Parathyroid adenoma (tissue), 2 donors: ENCODE measurements around the gene CNN2.

Source experiments
- H2AFZ ChIP-seq: fragments of 300-600 bp; sonication (generic); one replicate; pipeline ENCODE4 v1.7.0; 2017; ENCODE audit warnings: antibody characterized with exemption, mild to moderate bottlenecking
- H3K27ac ChIP-seq: fragments of 300-600 bp; sonication (generic); one replicate; pipeline ENCODE4 v1.7.0; 2017
- H3K27me3 ChIP-seq: fragments of 300-600 bp; sonication (generic); one replicate; pipeline ENCODE4 v1.7.0; 2017; ENCODE audit warnings: low read length; ENCODE audit not compliant: control insufficient read depth, insufficient read depth
- H3K36me3 ChIP-seq: fragments of 300-600 bp; sonication (generic); one replicate; pipeline ENCODE4 v1.7.0; 2017; ENCODE audit warnings: low read length; ENCODE audit not compliant: control insufficient read depth, insufficient read depth
- H3K4me1 ChIP-seq: fragments of 300-600 bp; sonication (generic); one replicate; pipeline ENCODE4 v1.7.0; 2017; ENCODE audit warnings: control low read depth
- H3K4me2 ChIP-seq: fragments of 300-600 bp; sonication (generic); one replicate; pipeline ENCODE4 v1.7.0; 2017; ENCODE audit warnings: low read length
- H3K4me3 ChIP-seq: fragments of 300-600 bp; sonication (generic); one replicate; pipeline ENCODE4 v1.7.0; 2017; ENCODE audit warnings: low read depth, low read length
- H3K79me2 ChIP-seq: fragments of 300-600 bp; sonication (generic); one replicate; pipeline ENCODE4 v1.7.0; 2017; ENCODE audit warnings: control low read depth
- H3K9ac ChIP-seq: fragments of 300-600 bp; sonication (generic); one replicate; pipeline ENCODE4 v1.7.0; 2017; ENCODE audit warnings: mild to moderate bottlenecking
- H3K9me3 ChIP-seq: fragments of 300-600 bp; sonication (generic); one replicate; pipeline ENCODE4 v1.7.0; 2017; ENCODE audit warnings: low read length; ENCODE audit not compliant: control insufficient read depth
- CTCF ChIP-seq: fragments of 300-600 bp; sonication (generic); IDR thresholded peaks from one replicate; pipeline ENCODE4 v1.7.0; 2017; ENCODE audit warnings: antibody characterized with exemption, mild to moderate bottlenecking
- donor health status: primary hyperparathyroidism.

Gene CNN2

GRCh38 chr19:1041835-1042685, 15.7 kb downstream of the CNN2 start:
- Histone ChIP-seq H3K4me2 (no peak overlapping the region), H3K9me3 (no peaks in the 10 kb centered on the region), H3K36me3 (no peaks in the 10 kb centered on the region), H3K27me3 (no peaks in the 10 kb centered on the region), H3K27ac (no peak overlapping the region), H3K4me3 (no peak overlapping the region), H3K9ac (no peak overlapping the region), H3K79me2 (no peaks in the 10 kb centered on the region), H2AFZ (no peak overlapping the region), H3K4me1 (peaks cover 5% of the 10 kb centered on the region)
- TF ChIP-seq CTCF = no peak

GRCh38 chr19:1042689-1043511, 16.5 kb downstream of the CNN2 start:
- no peak overlapping the region for H3K4me2 ChIP-seq
- TF ChIP-seq CTCF = no peak
- no peaks in the 10 kb centered on the region for H3K79me2 ChIP-seq
- no peak overlapping the region for H2AFZ ChIP-seq
- H3K4me1 ChIP-seq = peaks cover 5% of the 10 kb centered on the region
- H3K27me3 ChIP-seq = no peaks in the 10 kb centered on the region
- no peak overlapping the region for H3K27ac ChIP-seq
- no peak overlapping the region for H3K4me3 ChIP-seq
- H3K36me3 ChIP-seq = no peaks in the 10 kb centered on the region
- no peaks in the 10 kb centered on the region for H3K9me3 ChIP-seq
- no peak overlapping the region for H3K9ac ChIP-seq

- Histone ChIP-seq H3K27me3 (no peaks in the 10 kb centered on the region), H3K9ac (no peak overlapping the region), H3K27ac (no peak overlapping the region), H3K79me2 (no peaks in the 10 kb centered on the region), H3K36me3 (no peaks in the 10 kb centered on the region), H2AFZ (no peak overlapping the region), H3K4me2 (no peak overlapping the region), H3K9me3 (no peaks in the 10 kb centered on the region), H3K4me1 (peaks cover 5% of the 10 kb centered on the region), H3K4me3 (no peak overlapping the region)
- TF ChIP-seq CTCF = no peak
Measured at GRCh38 chr19:1045247-1045603, 18.8 kb downstream of the CNN2 start.

GRCh38 chr19:1046117-1046626, 19.8 kb downstream of the CNN2 start:
- H3K36me3 ChIP-seq = no peaks in the 10 kb centered on the region
- no peaks in the 10 kb centered on the region for H3K79me2 ChIP-seq
- H3K9me3 ChIP-seq = no peaks in the 10 kb centered on the region
- no peak overlapping the region for H3K27ac ChIP-seq
- no peak overlapping the region for H2AFZ ChIP-seq
- no peak for TF ChIP-seq CTCF
- H3K4me1 ChIP-seq = peaks cover 4% of the 10 kb centered on the region
- no peak overlapping the region for H3K4me3 ChIP-seq
- H3K27me3 ChIP-seq = no peaks in the 10 kb centered on the region
- no peak overlapping the region for H3K4me2 ChIP-seq
- no peak overlapping the region for H3K9ac ChIP-seq
